A673 (cell line): ENCODE measurements around the gene TBC1D13.

Experiments used
- CTCF ChIP-seq: fragments of 300-800, 200-600 bp; sonication (generic); conservative IDR thresholded peaks from 2 replicates; pipeline ENCODE4 v1.5.1; 2017; ENCODE audit warnings: low read depth, mild to moderate bottlenecking, antibody characterized with exemption, low read length, moderate library complexity, mixed read lengths
- EZH2 ChIP-seq: fragments of 200-600 bp; sonication (generic); IDR thresholded peaks from 2 replicates; pipeline ENCODE4 v1.6.1; 2017; ENCODE audit warnings: borderline replicate concordance, low read depth, mild to moderate bottlenecking, mixed read lengths, antibody characterized with exemption, low read length; ENCODE audit not compliant: poor library complexity, severe bottlenecking

DNA sequence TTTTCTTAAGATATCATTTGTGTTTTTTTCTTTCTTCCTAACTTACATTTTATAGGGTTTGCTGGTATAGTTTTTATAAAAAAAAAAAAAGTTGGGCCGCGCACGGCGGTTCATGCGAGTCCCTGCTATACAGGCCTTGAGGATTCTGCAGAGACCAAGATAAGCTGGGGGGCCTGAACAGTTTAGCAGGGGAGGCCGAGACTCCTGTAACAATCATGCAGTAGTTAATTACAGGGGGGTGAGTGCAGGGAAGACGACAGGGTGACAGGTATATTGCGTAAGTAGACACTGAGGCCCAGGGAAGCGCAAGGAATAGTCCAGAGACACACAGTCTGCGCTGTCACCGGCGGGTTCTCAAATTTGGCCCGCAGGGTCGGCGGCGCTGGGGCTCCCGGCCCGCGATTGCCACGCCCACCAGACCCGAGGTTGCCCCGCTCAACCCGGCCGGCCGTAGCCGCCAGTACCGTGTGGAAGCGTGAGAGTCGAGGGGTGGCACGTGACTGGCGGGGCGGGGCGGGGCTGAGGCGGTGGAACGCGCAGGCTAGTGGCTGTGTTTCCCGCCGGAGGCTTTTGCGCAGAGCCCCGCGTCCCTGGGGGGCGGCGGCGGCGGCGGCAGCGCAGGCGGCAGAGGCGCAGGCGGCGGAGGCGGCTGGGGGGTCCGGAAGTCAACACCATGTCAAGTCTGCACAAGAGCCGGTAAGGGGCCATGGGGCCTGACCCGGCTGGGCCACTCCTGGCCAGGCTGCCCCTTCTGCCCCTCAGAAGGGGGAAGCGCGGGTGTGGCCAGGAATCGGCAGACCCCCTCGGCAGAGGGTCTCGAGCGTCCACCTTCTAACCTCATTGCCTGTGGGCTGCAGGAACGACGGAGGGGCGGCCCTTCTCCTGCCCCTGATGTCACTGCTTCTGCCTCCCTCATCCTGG is at the start of gene TBC1D13:
- no peak for TF ChIP-seq CTCF
- no peak for TF ChIP-seq EZH2
